HepG2 (cell line): ENCODE measurements around the gene MFSD11. TPM values are rescaled to one million over a fixed set of nuclear protein-coding genes. Genes with fewer than 3 reads are reported as not detected.

Source experiments
- ATAC-seq: fragments of 200-7000 bp; cut with Tn5 transposase; 3 replicates; pipeline ENCODE4 v1.9.1; 2020; ENCODE audit warnings: mild to moderate bottlenecking, moderate library complexity
- BruUV-seq: library from RNA; stranded (reverse); fragments of 400-500 nt; replicated peaks from 2 replicates; lab custom pipeline; 2021; lab: Mats Ljungman, UMichigan
- CTCF ChIA-PET: fragments of 300-600 bp; formaldehyde crosslinking; extraction: SDS; loops from one replicate; lab custom pipeline; 2021; ENCODE audit warnings: low total read pairs, inconsistent platforms, low intra/inter-chr PET ratio; lab: Yijun Ruan, JAX
- POLR2A ChIA-PET: fragments of 350-600 bp; sonication (Branson Sonifier 250); formaldehyde crosslinking; loops from one replicate; lab custom pipeline; 2020; ENCODE audit warnings: antibody characterized with exemption, inconsistent platforms; lab: Yijun Ruan, JAX
- DNase-seq: peaks from one replicate; pipeline ENCODE4 v3.0.0-alpha.2; 2015; ENCODE audit warnings: low spot score
- FAIRE-seq: peaks from 3 replicates; lab custom pipeline; 2011; peaks lifted over from hg19 to GRCh38; lab: Jason Lieb, UNC
- H2AFZ ChIP-seq: one replicate; pipeline ENCODE4 v1.6.1; 2011; ENCODE audit warnings: low read length, inconsistent platforms
- H3K27ac ChIP-seq: fragments of 300-600 bp; 3 replicates; pipeline ENCODE4 v1.8.0; 2011; ENCODE audit warnings: mixed run types, mild to moderate bottlenecking, mixed read lengths, low read length, inconsistent platforms; ENCODE audit not compliant: insufficient read depth; ENCODE audit errors: extremely low read length
- H3K27me3 ChIP-seq, 2 experiments: fragments of 200-600 bp in 1 of 2; 2 replicates in 1 of 2; 3 replicates in 1 of 2; pipeline versions ENCODE4 v1.6.0 to v1.8.0; 2011; ENCODE audit warnings: low read length in 2 of 2, mild to moderate bottlenecking in 2 of 2, moderate library complexity in 2 of 2, inconsistent platforms in 1 of 2; ENCODE audit not compliant: insufficient read depth in 2 of 2, control insufficient read depth in 1 of 2
- H3K36me3 ChIP-seq, 2 experiments: fragments of 200-600 bp in 1 of 2; replicated peaks in 1 of 2; 2 replicates in 1 of 2; 3 replicates in 1 of 2; pipeline versions ENCODE4 v1.5.1 to v1.8.0; 2011; ENCODE audit warnings: low read length in 2 of 2, inconsistent platforms in 1 of 2; ENCODE audit not compliant: insufficient read depth in 2 of 2, control insufficient read depth in 1 of 2
- H3K4me1 ChIP-seq: 2 replicates; pipeline ENCODE4 v1.5.1; 2012; ENCODE audit warnings: low read length, inconsistent platforms; ENCODE audit not compliant: insufficient read depth
- H3K4me2 ChIP-seq: 2 replicates; pipeline ENCODE4 v1.6.0; 2011; ENCODE audit warnings: low read depth, low read length, inconsistent platforms
- H3K4me3 ChIP-seq, 3 experiments: fragments of 200-600 bp in 1 of 3; sonication (generic), shearing (Covaris generic) in 1 of 3; replicated peaks in 1 of 3; 2 replicates each; pipeline ENCODE4 v1.5.1; 2011 to 2016; ENCODE audit warnings: low read length in 3 of 3, inconsistent platforms in 2 of 3, low read depth in 2 of 3, mild to moderate bottlenecking in 2 of 3, control low read depth in 1 of 3, mixed read lengths in 1 of 3; ENCODE audit not compliant: insufficient read depth in 1 of 3
- H3K79me2 ChIP-seq: one replicate; pipeline ENCODE4 v1.6.1; 2011; ENCODE audit warnings: low read length, inconsistent platforms; ENCODE audit not compliant: insufficient read depth
- H3K9ac ChIP-seq: 2 replicates; pipeline ENCODE4 v1.6.0; 2011; ENCODE audit warnings: mild to moderate bottlenecking, low read depth, low read length, inconsistent platforms; ENCODE audit not compliant: insufficient read depth
- H3K9me3 ChIP-seq: 2 replicates; pipeline ENCODE4 v1.5.1; 2012; ENCODE audit warnings: mild to moderate bottlenecking, low read length
- H4K20me1 ChIP-seq: 2 replicates; pipeline ENCODE4 v1.6.0; 2011; ENCODE audit warnings: inconsistent platforms, mild to moderate bottlenecking, low read length, moderate library complexity; ENCODE audit not compliant: insufficient read depth
- BRCA1 ChIP-seq: sonication (generic); formaldehyde crosslinking; IDR thresholded peaks from 2 replicates; pipeline ENCODE4 v1.4.0; 2020; ENCODE audit warnings: missing genetic modification reagents
- JUNB ChIP-seq: sonication (generic); formaldehyde crosslinking; IDR thresholded peaks from 2 replicates; pipeline ENCODE4 v1.8.0; 2022; ENCODE audit warnings: missing genetic modification reagents, mild to moderate bottlenecking, borderline replicate concordance
- KLF15 ChIP-seq: sonication (generic); formaldehyde crosslinking; IDR thresholded peaks from 2 replicates; pipeline ENCODE4 v1.8.1; 2023; ENCODE audit warnings: borderline replicate concordance, mild to moderate bottlenecking, inconsistent platforms, missing genetic modification reagents, mixed read lengths
- MTERF4 ChIP-seq: sonication (generic); formaldehyde crosslinking; IDR thresholded peaks from 2 replicates; pipeline ENCODE4 v1.8.0; 2023; ENCODE audit warnings: mild to moderate bottlenecking, missing genetic modification reagents
- POGZ ChIP-seq: sonication (generic); formaldehyde crosslinking; IDR thresholded peaks from 2 replicates; pipeline ENCODE4 v1.4.0; 2020; ENCODE audit warnings: mild to moderate bottlenecking, missing genetic modification reagents
- POLR2G ChIP-seq: fragments of 200-400 bp; formaldehyde crosslinking; IDR thresholded peaks from 2 replicates; pipeline ENCODE4 v1.6.1; 2018; ENCODE audit warnings: mild to moderate bottlenecking, low read depth, low read length, moderate library complexity
- SNAI1 ChIP-seq: sonication (generic); formaldehyde crosslinking; IDR thresholded peaks from 2 replicates; pipeline ENCODE4 v1.5.0; 2020; ENCODE audit warnings: mild to moderate bottlenecking, missing genetic modification reagents, borderline replicate concordance
- WGBS: methylation state at CpG from one replicate; pipeline ENCODE4 v1.1.6; 2017; ENCODE audit warnings: low lambda C conversion rate; 5-methylcytosine and 5-hydroxymethylcytosine counted together
- in situ Hi-C: cut with HindIII; loops from 2 replicates; pipeline ENCODE4 v1.10.0; 2017; ENCODE audit warnings: low pct_unique_long_range_greater_than_20kb; ENCODE audit not compliant: extremely low pct_ligation_motif_present
- intact Hi-C: fragments of 100-400 bp; cut with micrococcal nuclease; formaldehyde crosslinking; loops from one replicate; pipeline ENCODE4 v1.10.0; 2022; ENCODE audit not compliant: unreplicated experiment
- polyA plus RNA-seq, 8 experiments: library from polyadenylated mRNA; depleted of rRNA in 3 of 8; stranded (reverse) in 7 of 8; unstranded in 1 of 8; fragments of >200 nt; fragmentation: Illumina TruSeq in 4 of 8; extraction: Trizol in 4 of 8; gene quantifications; 2 replicates each; pipeline versions ENCODE4 v1.2.1 to v1.2.3, GENCODE V29; 2011 to 2016; ENCODE audit warnings: low read depth in 4 of 8, missing spikeins in 1 of 8, mixed read lengths in 1 of 8; ENCODE audit not compliant: insufficient read depth in 1 of 8
- total RNA-seq, 5 experiments: library from RNA; depleted of rRNA; stranded (reverse); fragments of >200 nt; fragmentation: Illumina TruSeq; extraction: Trizol; gene quantifications; 2 replicates each; pipeline ENCODE4 v1.2.3, GENCODE V29; 2016; ENCODE audit warnings: low read depth in 1 of 5
- TF ChIP-seq, protein P1 (sequence below): sonication (generic); formaldehyde crosslinking; IDR thresholded peaks from 2 replicates; pipeline ENCODE4 v1.5.1; 2020; ENCODE audit warnings: mild to moderate bottlenecking, missing genetic modification reagents, borderline replicate concordance

MFSD11 gene
- total and polyA plus RNA-seq, 2 of the 13 experiments (the other 11 are each of a cell fraction or from before 2014, with no cell fraction given): 26.1 to 36.3 TPM

DNA sequence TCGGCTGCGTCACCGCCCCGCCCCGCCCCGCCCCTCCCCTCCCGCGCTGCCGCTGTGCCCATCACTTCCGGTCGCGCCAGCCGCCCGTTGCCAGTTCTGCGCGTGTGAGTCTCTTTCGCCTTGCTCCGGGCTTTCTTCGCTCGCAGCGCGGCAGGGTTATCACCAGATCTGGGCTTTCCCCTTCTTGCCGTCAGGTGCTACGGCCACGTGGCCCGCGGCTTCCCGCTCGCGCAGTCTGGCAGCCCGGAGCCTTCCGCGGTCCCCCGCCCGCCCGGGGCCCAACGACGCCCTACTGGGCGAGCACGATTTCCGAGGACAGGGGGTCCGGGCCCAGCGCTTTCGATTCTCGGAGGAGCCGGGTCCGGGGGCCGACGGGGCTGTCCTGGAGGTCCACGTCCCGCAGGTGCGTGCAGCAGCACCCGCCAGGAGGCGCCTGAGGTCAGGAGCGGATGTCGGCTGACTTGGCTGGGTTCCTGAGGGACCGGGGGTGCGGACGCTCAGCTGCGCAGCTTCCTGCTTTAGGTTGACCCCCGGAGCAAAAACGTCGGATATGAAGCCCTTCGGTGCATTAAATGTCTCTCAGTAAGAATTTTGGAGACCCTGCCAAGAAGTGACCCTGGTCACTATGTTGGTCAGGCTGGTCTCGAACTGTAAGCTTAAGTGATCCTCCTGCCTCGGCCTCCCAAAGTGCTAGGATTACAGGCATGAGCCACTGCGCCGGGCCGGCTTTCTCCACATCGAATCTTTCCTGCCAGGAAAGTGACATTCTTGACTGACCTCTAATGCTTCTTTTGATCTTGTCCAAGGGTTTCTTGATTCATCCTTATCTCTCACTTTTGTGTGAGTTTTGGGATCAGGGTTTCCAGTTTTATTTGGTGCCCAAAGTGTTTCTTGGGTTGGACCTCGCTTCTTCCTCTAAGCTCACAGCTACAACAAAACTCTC lies 10.9 kb upstream of the MFSD11 start, which contains the start of gene METTL23:
TSS of gene METTL23 (plus strand) at position 64 of the 943 bp plus-strand sequence. CDS start 2,872 bp downstream, outside the sequence.
- Histone ChIP-seq H3K4me2 (peak within 1 kb of the TSS; percentile 98), H3K4me1 (peaks cover 62% of the 10 kb centered on the region), H3K9me3 (no peaks in the 10 kb centered on the region), H3K9ac (peak within 1 kb of the TSS; percentile 97), H3K4me3 (peak within 1 kb of the TSS; percentile 78 to 98 (median 95)), H3K36me3 (peaks cover 10 to 23% of the 10 kb centered on the region in 2 experiments), H3K27me3 (no peaks in the 10 kb centered on the region), H2AFZ (no peak within 1 kb of the TSS), H3K79me2 (peaks cover 51% of the 10 kb centered on the region), H4K20me1 (peaks cover 8% of the 10 kb centered on the region), H3K27ac (peak within 1 kb of the TSS; percentile 98)
- intact Hi-C loops: loop anchor here (1.0 kb wide), 1 partner anchor 54 kb away; no protein-coding TSS in a partner anchor
- TSS peak; percentile 82 for BruUV-seq
- in situ Hi-C loops: no loop called here
- ATAC-seq: peak; percentile 63
- ChIA-PET POLR2A (interaction anchor here (0.6 to 5.1 kb wide), 10 partner anchors 10 to 159 kb away, joined by 3 to 71 read pairs (median 4); partner anchors contain the start of genes MFSD11, MXRA7 and SRSF2), CTCF (no interaction called here)
- DNase-seq: peak; percentile 68
- 2% methylated on average over 36 of the region's 71 CpGs for WGBS
- peak; percentile 26 for FAIRE-seq
- peak; percentile 39; the same call in 1 of the 2 replicates for TF ChIP-seq POGZ
- 0 out of 2 replicates have a peak, but pooled peaks have one; percentile 17 for TF ChIP-seq JUNB (CRISPR knock-in tag)
- TF ChIP-seq MTERF4 (CRISPR knock-in tag): peak; percentile 84
- TF ChIP-seq POLR2G: peak; percentile 88
- TF ChIP-seq, protein P1, sequence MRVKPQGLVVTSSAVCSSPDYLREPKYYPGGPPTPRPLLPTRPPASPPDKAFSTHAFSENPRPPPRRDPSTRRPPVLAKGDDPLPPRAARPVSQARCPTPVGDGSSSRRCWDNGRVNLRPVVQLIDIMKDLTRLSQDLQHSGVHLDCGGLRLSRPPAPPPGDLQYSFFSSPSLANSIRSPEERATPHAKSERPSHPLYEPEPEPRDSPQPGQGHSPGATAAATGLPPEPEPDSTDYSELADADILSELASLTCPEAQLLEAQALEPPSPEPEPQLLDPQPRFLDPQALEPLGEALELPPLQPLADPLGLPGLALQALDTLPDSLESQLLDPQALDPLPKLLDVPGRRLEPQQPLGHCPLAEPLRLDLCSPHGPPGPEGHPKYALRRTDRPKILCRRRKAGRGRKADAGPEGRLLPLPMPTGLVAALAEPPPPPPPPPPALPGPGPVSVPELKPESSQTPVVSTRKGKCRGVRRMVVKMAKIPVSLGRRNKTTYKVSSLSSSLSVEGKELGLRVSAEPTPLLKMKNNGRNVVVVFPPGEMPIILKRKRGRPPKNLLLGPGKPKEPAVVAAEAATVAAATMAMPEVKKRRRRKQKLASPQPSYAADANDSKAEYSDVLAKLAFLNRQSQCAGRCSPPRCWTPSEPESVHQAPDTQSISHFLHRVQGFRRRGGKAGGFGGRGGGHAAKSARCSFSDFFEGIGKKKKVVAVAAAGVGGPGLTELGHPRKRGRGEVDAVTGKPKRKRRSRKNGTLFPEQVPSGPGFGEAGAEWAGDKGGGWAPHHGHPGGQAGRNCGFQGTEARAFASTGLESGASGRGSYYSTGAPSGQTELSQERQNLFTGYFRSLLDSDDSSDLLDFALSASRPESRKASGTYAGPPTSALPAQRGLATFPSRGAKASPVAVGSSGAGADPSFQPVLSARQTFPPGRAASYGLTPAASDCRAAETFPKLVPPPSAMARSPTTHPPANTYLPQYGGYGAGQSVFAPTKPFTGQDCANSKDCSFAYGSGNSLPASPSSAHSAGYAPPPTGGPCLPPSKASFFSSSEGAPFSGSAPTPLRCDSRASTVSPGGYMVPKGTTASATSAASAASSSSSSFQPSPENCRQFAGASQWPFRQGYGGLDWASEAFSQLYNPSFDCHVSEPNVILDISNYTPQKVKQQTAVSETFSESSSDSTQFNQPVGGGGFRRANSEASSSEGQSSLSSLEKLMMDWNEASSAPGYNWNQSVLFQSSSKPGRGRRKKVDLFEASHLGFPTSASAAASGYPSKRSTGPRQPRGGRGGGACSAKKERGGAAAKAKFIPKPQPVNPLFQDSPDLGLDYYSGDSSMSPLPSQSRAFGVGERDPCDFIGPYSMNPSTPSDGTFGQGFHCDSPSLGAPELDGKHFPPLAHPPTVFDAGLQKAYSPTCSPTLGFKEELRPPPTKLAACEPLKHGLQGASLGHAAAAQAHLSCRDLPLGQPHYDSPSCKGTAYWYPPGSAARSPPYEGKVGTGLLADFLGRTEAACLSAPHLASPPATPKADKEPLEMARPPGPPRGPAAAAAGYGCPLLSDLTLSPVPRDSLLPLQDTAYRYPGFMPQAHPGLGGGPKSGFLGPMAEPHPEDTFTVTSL (CRISPR knock-in tag): peak; percentile 71; the same call in 1 of the 2 replicates
- TF ChIP-seq SNAI1 (CRISPR knock-in tag): no peak
- TF ChIP-seq KLF15 (CRISPR knock-in tag): 0 out of 2 replicates have a peak, but pooled peaks have one; percentile 59
- no peak for TF ChIP-seq BRCA1 (CRISPR knock-in tag)
